Endothelial cell of umbilical vein (primary cell): ENCODE results near the gene OR6K2. TPM values are rescaled to one million over a fixed set of nuclear protein-coding genes. Genes with fewer than 3 reads are reported as not detected.

Source experiments
- BruUV-seq: library from RNA; stranded (reverse); fragments of 400-500 nt; replicated peaks from 2 replicates; lab custom pipeline; 2021; lab: Mats Ljungman, UMichigan
- CTCF ChIA-PET: fragments of 300-600, 350-600 bp; sonication (Branson Sonifier 250); formaldehyde crosslinking; loops from one replicate; lab custom pipeline; 2021; ENCODE audit warnings: antibody characterized with exemption, inconsistent platforms; lab: Charles Lee
- POLR2A ChIA-PET: fragments of 300-600, 350-600 bp; sonication (Branson Sonifier 250); formaldehyde crosslinking; loops from one replicate; lab custom pipeline; 2021; ENCODE audit warnings: antibody characterized with exemption, inconsistent platforms; lab: Charles Lee
- DNase-seq: peaks from one replicate; pipeline ENCODE4 v3.0.0-alpha.2; 2011; ENCODE audit warnings: low read depth, low spot score
- FAIRE-seq: peaks from 2 replicates; lab custom pipeline; 2011; peaks lifted over from hg19 to GRCh38; lab: Jason Lieb, UNC
- H2AFZ ChIP-seq: 2 replicates; pipeline ENCODE4 v1.6.0; 2012; ENCODE audit warnings: low read depth, low read length, control low read depth, inconsistent platforms
- H3K27ac ChIP-seq: 2 replicates; pipeline ENCODE4 v1.5.1; 2011; ENCODE audit warnings: low read depth, mild to moderate bottlenecking, control low read depth, low read length, moderate library complexity; ENCODE audit not compliant: insufficient read depth
- H3K27me3 ChIP-seq, 2 experiments: 2 replicates each; pipeline versions ENCODE4 v1.6.0 to v1.6.1; 2011; ENCODE audit warnings: low read length in 2 of 2, mixed read lengths in 1 of 2; ENCODE audit not compliant: control insufficient read depth in 2 of 2, insufficient read depth in 2 of 2
- H3K36me3 ChIP-seq, 2 experiments: 2 replicates in 1 of 2; 3 replicates in 1 of 2; pipeline ENCODE4 v1.5.1; 2011; ENCODE audit warnings: low read length in 2 of 2, mild to moderate bottlenecking in 1 of 2, moderate library complexity in 1 of 2; ENCODE audit not compliant: control insufficient read depth in 2 of 2, insufficient read depth in 2 of 2; ENCODE audit errors: extremely low read depth in 1 of 2
- H3K4me1 ChIP-seq: 3 replicates; pipeline ENCODE4 v1.5.1; 2011; ENCODE audit warnings: mild to moderate bottlenecking, low read length; ENCODE audit not compliant: control insufficient read depth, insufficient read depth; ENCODE audit errors: extremely low read depth
- H3K4me2 ChIP-seq: 2 replicates; pipeline ENCODE4 v1.6.1; 2011; ENCODE audit warnings: low read length, control low read depth, mixed read lengths; ENCODE audit not compliant: insufficient read depth
- H3K4me3 ChIP-seq, 3 experiments: fragments of 200-600 bp in 1 of 3; sonication (generic), shearing (Covaris generic) in 1 of 3; replicated peaks in 1 of 3; 2 replicates each; pipeline ENCODE4 v1.5.1; 2011 to 2016; ENCODE audit warnings: control low read depth in 3 of 3, low read length in 3 of 3, mild to moderate bottlenecking in 2 of 3, inconsistent platforms in 1 of 3, low read depth in 1 of 3, moderate library complexity in 1 of 3; ENCODE audit not compliant: insufficient read depth in 1 of 3
- H3K79me2 ChIP-seq: 2 replicates; pipeline ENCODE4 v1.6.0; 2012; ENCODE audit warnings: low read length, inconsistent platforms; ENCODE audit not compliant: control insufficient read depth, insufficient read depth
- H3K9ac ChIP-seq: replicated peaks from 2 replicates; pipeline ENCODE3; 2011; ENCODE audit warnings: low read length, control low read depth; ENCODE audit not compliant: insufficient read depth; ENCODE audit errors: extremely low read depth
- H3K9me1 ChIP-seq: replicated peaks from 3 replicates; pipeline ENCODE4 v1.6.0; 2011; ENCODE audit warnings: mild to moderate bottlenecking, low read length; ENCODE audit not compliant: control insufficient read depth, insufficient read depth; ENCODE audit errors: extremely low read depth
- H3K9me3 ChIP-seq: replicated peaks from 2 replicates; pipeline ENCODE4 v1.5.1; 2012; ENCODE audit warnings: low read length, inconsistent platforms; ENCODE audit not compliant: control insufficient read depth, insufficient read depth
- H4K20me1 ChIP-seq: replicated peaks from 2 replicates; pipeline ENCODE3; 2011; ENCODE audit warnings: mild to moderate bottlenecking, low read length; ENCODE audit not compliant: control insufficient read depth, insufficient read depth; ENCODE audit errors: extremely low read depth
- CTCF ChIP-seq, 2 donors: IDR thresholded peaks; 1 replicate in 1 of 2; 2 replicates in 1 of 2; pipeline ENCODE4 v1.5.1; 2011; ENCODE audit warnings: low read length in 2 of 2, mild to moderate bottlenecking in 2 of 2, moderate library complexity in 2 of 2, control low read depth in 1 of 2, inconsistent platforms in 1 of 2, low read depth in 1 of 2; ENCODE audit not compliant: insufficient read depth in 1 of 2; ENCODE audit errors: extremely low read depth in 1 of 2
- EZH2 ChIP-seq: IDR thresholded peaks from 2 replicates; pipeline ENCODE4 v1.6.1; 2012; ENCODE audit warnings: borderline replicate concordance, low read depth, mild to moderate bottlenecking, moderate library complexity, low read length, inconsistent platforms; ENCODE audit not compliant: severe bottlenecking
- FOS ChIP-seq: IDR thresholded peaks from 2 replicates; pipeline ENCODE4 v1.6.1; 2011; ENCODE audit warnings: mild to moderate bottlenecking, low read length, moderate library complexity, borderline replicate concordance; ENCODE audit not compliant: insufficient read depth
- GATA2 ChIP-seq: IDR thresholded peaks from 2 replicates; pipeline ENCODE4 v1.7.0; 2011; ENCODE audit warnings: low read depth, mild to moderate bottlenecking, moderate library complexity, mixed read lengths, low read length; ENCODE audit not compliant: insufficient read length, insufficient read depth
- JUN ChIP-seq: IDR thresholded peaks from 2 replicates; pipeline ENCODE4 v1.6.1; 2011; ENCODE audit warnings: borderline replicate concordance, low read depth; ENCODE audit not compliant: insufficient read length, insufficient read depth
- MAX ChIP-seq: IDR thresholded peaks from 2 replicates; pipeline ENCODE4 v1.6.1; 2011; ENCODE audit not compliant: insufficient read depth, insufficient read length
- POLR2AphosphoS5 ChIP-seq: IDR thresholded peaks from 2 replicates; pipeline ENCODE4 v1.6.1; 2012; ENCODE audit warnings: low read depth, mild to moderate bottlenecking, control low read depth, low read length, moderate library complexity; ENCODE audit not compliant: insufficient read depth
- dilution Hi-C: fragments of 300-500 bp; cut with MboI; formaldehyde crosslinking; loops from one replicate; pipeline ENCODE4 v1.15.0; 2019; ENCODE audit warnings: low sequenced_read_pairs; ENCODE audit not compliant: extremely low pct_ligation_motif_present
- intact Hi-C: fragments of 100-400 bp; cut with micrococcal nuclease; formaldehyde crosslinking; loops from one replicate; pipeline ENCODE4 v1.10.0; 2022
- polyA plus RNA-seq, 4 experiments: library from polyadenylated mRNA; depleted of rRNA in 3 of 4; stranded (reverse) in 3 of 4; unstranded in 1 of 4; fragments of >200 nt; gene quantifications; 2 replicates each; pipeline versions ENCODE4 v1.2.1 to v1.2.3, GENCODE V29; 2011 to 2012; ENCODE audit warnings: missing spikeins in 1 of 4
- total RNA-seq: library from RNA; stranded (reverse); gene quantifications from 2 replicates; pipeline ENCODE4 v1.2.3, GENCODE V29; 2021

OR6K2 gene
- total and polyA plus RNA-seq, 2 donors (not counting 3 experiments of a cell fraction or from before 2014, with no cell fraction given) = not detected

GRCh38 chr1:158681606-158682005 lies 18.8 kb downstream of the OR6K2 start:
- Histone ChIP-seq H2AFZ (no peak overlapping the region), H3K27me3 (no peaks in the 10 kb centered on the region), H3K36me3 (no peaks in the 10 kb centered on the region), H3K27ac (no peak overlapping the region), H3K9ac (no peak overlapping the region), H3K79me2 (no peaks in the 10 kb centered on the region), H3K4me1 (no peaks in the 10 kb centered on the region), H4K20me1 (no peaks in the 10 kb centered on the region), H3K9me1 (no peaks in the 10 kb centered on the region), H3K4me2 (no peak overlapping the region), H3K9me3 (no peaks in the 10 kb centered on the region), H3K4me3 (no peak overlapping the region)
- ChIA-PET POLR2A (no interaction called here), CTCF (no interaction called here)
- intact Hi-C loops = no loop called here
- DNase-seq = no peak
- no TSS peak for BruUV-seq
- TF ChIP-seq FOS (no peak), MAX (no peak), POLR2AphosphoS5 (no peak), CTCF (IDR thresholded peaks at IDR 0.05; ENCODE audit: extremely low read depth in 1 of 2, insufficient read depth in 1 of 2, low read depth in 1 of 2, low read length in 2 of 2) (no peak)
- dilution Hi-C loops = no loop called here
- no peak for FAIRE-seq

DNA sequence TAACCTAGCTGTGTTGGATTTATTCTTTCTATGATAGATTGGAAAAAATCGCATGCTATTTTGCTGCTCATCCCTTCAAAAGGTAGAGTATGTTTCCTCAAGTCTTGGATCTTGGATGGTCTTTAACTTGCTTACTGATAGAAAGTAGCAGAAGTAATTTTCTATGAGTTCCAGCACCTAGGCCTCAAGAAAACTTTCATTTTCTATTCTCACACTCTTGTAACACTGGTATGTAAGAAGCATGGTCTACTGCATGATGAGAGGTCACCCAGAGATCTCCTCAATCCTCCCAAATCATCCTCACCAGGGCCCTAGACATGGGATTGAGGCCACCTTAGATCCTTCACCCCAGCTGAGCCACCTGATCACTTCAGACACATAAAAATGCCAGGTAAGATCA lies 21.2 kb downstream of the OR6K2 start:
- H3K27ac ChIP-seq = no peak overlapping the region
- TF ChIP-seq EZH2 (no peak), FOS (no peak), GATA2 (no peak), JUN (no peak), CTCF (IDR thresholded peaks at IDR 0.05; ENCODE audit: extremely low read depth in 1 of 2, insufficient read depth in 1 of 2, low read depth in 1 of 2, low read length in 2 of 2) (no peak), POLR2AphosphoS5 (no peak)
- no peak for DNase-seq
- FAIRE-seq = no peak
- POLR2A ChIA-PET = no interaction called here
- H3K4me1 ChIP-seq = no peaks in the 10 kb centered on the region
- no peaks in the 10 kb centered on the region for H3K79me2 ChIP-seq
- dilution Hi-C loops (no loop called here), intact Hi-C loops (no loop called here)
- no peaks in the 10 kb centered on the region for H3K36me3 ChIP-seq
- H3K4me3 ChIP-seq = no peak overlapping the region
- no peaks in the 10 kb centered on the region for H3K27me3 ChIP-seq
- no peaks in the 10 kb centered on the region for H3K9me3 ChIP-seq
- H4K20me1 ChIP-seq = no peaks in the 10 kb centered on the region
- no peak overlapping the region for H2AFZ ChIP-seq
- no peak overlapping the region for H3K4me2 ChIP-seq
- BruUV-seq = no TSS peak
- no peak overlapping the region for H3K9ac ChIP-seq
- H3K9me1 ChIP-seq = no peaks in the 10 kb centered on the region
- CTCF ChIA-PET = no interaction called here
